Measurements from ENCODE around the gene MTMR10.

DNA sequence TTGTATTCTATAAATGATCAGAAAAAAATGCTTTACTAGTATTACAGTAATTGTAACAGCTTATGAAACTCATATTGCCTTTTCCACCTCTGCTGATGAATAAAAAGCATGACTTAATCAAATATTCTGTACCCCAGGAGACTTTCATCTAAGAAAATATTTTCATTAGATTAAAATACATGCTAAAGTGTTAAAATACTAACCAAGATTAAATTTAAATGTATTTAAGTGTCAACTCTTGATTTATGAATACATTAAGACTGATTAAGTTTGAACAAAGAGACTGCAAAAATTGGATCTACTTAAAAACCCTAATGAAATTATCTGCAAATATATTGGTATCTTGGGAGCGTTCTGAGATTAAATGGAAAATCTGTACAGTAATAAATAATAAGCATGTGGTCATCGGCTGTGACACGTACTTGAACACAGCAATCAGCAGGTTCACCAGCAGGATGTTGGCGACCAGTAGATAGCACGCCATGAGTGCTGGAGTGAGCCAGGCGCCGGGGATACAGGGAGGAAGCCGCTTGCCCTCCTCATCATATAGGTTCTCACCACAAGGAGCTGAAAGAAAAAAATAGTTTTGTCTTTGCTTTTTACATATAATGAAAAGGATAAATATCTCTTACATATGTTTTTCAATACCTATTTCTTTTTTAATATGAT lies 36.6 kb upstream of the MTMR10 start:
- TF ChIP-seq, protein P1, sequence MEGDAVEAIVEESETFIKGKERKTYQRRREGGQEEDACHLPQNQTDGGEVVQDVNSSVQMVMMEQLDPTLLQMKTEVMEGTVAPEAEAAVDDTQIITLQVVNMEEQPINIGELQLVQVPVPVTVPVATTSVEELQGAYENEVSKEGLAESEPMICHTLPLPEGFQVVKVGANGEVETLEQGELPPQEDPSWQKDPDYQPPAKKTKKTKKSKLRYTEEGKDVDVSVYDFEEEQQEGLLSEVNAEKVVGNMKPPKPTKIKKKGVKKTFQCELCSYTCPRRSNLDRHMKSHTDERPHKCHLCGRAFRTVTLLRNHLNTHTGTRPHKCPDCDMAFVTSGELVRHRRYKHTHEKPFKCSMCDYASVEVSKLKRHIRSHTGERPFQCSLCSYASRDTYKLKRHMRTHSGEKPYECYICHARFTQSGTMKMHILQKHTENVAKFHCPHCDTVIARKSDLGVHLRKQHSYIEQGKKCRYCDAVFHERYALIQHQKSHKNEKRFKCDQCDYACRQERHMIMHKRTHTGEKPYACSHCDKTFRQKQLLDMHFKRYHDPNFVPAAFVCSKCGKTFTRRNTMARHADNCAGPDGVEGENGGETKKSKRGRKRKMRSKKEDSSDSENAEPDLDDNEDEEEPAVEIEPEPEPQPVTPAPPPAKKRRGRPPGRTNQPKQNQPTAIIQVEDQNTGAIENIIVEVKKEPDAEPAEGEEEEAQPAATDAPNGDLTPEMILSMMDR (IDR thresholded peaks at IDR 0.05; ENCODE audit: extremely low read depth in 1 of 2, insufficient read depth in 1 of 2, low read depth in 1 of 2, low read length in 2 of 2) = no peak
- TF ChIP-seq POLR2AphosphoS5 (IDR thresholded peaks at IDR 0.05; ENCODE audit: insufficient read depth, low read depth, low read length) (no peak), POLR2A (IDR thresholded peaks at IDR 0.05; ENCODE audit: low read depth, low read length) (no peak), EZH2 (IDR thresholded peaks at IDR 0.05; ENCODE audit: borderline replicate concordance, low read depth, low read length, severe bottlenecking) (no peak), MYC (IDR thresholded peaks at IDR 0.05; ENCODE audit: low read depth, low read length) (no peak)
